ENCODE measurements around the gene UQCR11.

The UQCR11 gene

DNA sequence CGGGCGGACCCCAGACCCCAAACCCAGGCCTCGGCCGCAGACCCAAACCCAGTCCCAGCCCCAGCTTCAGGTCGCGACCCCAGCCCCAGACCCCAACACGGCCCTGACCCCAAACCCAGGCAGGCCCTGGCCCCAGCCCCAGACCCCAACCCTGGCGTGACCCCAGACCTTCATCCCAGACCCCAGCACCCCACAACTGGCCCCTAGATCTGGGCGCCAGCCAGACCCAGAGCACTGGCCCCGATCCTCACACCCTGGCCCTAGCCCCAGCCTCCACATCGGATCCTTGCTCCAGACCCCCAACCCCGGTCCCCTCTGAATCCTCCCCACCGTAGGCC, 20.1 kb downstream of the UQCR11 start:
- no peak for DNase-seq

DNA sequence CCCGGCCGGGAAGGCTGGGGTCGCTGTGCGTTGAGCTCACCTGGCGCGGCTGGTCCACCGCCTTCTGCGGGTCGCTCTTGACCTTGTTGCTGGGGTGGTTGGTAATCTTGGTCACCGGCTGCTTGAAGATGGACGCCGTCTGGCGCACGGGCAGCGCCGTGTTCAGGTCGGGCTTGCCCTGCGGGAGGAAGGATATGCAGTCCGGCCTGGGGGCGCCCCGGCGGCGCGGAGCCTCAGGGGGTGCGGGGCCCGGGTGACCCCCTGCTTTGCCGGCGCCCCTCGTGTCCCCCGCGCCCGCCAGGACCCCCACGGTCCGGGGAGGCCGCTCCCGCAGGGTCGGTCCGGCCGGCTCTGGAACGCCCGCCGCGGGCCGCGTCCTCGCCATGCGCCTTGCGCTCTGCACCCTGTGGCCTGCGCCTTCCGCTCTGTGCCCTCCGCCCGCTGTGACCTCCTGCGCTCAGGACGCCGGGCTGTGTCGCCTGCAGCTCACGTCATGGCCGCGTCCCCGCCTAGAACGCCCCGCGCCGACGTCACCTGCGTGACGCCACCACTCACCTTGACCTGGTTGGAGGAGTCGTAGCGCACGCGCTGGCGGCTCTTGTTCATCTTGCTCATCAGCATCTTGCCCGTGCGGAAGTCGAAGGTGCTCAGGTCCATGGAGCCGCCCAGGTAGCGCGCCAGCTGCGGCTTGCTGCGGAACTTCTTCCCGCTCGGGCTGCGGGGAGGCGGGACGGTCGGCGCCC, 20.6 kb downstream of the UQCR11 start:
- no peak for DNase-seq

DNA sequence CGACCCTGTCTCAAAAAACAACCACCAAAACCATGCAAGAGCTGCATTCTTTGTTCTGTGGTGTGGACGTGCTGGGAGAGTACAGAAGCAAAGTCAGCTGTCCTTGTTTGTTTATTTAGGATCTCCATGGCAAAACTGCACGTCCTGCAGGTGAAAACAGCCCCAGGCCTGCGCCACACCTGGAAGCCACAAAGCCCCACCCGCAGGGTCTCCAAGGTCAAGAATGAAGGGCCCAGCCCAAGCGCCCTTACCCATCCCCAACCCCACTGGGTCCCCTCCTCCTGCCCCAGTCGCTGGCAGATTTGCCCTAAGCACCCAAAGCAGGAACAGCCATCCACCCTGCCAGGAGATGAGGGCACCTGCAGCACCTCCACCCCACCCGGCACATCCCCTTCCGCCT, 23.1 kb downstream of the UQCR11 start:
- DNase-seq = no peak

DNA sequence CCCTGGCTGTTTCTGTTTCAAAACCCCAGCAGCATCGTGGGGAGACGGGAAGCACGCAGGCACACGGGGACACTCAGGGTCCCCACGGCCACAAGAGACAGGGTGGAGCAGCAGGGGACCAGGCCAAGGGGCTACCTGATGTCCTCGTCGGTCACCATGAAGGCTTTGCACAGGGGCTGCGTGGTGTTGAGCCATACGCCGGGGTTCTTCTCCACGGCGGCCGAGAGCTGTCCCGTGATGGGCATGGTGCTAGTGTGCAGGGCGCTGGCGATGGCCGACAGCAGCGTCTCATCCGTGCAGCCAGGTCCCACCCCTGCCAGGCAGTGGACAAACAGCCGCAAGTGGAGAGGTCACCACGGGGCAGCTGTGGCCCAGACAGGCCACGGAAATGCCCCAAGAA, 24.3 kb downstream of the UQCR11 start:
- no peak for DNase-seq

DNA sequence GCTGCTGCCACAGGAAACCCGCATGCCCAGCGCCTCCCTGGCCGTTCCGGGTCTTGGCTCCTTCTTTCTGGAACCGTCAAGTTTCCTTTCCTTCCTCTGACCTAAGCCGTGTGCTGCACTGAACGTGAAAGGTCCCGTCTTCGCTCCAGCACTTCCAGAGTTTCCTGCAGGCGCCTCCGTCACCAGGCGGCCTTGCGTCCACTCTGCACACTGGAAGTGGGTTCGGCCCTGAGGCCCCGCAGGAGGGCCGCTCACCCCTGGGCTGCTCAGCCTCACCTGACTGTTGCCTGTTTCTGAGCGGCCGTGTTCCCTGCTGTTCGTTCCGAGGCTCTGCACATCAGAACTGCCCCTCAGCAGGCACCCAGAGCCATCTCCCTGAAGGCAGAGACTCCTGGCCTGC, 24.9 kb downstream of the UQCR11 start:
- no peak for DNase-seq

DNA sequence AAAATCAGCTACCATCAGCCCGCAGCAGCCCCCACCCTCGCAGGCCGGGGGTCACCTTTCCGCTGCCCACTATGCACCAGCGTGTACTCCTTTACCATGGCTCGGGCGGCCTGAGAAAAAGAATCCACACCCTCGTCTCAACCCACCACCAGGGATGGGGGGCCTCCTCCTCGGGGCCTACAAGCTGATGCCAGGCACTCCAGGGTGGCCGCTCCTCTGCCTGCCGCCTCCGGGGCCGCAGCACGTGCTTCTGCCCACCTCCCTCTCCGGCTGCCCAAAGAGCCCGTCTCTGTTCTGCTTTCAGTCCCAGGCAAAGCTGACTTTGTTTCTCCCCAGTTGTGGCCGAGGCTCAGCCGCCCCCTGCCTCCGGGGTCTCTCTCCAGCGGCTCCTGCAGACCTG, 26.0 kb downstream of the UQCR11 start:
- no peak for DNase-seq

DNA sequence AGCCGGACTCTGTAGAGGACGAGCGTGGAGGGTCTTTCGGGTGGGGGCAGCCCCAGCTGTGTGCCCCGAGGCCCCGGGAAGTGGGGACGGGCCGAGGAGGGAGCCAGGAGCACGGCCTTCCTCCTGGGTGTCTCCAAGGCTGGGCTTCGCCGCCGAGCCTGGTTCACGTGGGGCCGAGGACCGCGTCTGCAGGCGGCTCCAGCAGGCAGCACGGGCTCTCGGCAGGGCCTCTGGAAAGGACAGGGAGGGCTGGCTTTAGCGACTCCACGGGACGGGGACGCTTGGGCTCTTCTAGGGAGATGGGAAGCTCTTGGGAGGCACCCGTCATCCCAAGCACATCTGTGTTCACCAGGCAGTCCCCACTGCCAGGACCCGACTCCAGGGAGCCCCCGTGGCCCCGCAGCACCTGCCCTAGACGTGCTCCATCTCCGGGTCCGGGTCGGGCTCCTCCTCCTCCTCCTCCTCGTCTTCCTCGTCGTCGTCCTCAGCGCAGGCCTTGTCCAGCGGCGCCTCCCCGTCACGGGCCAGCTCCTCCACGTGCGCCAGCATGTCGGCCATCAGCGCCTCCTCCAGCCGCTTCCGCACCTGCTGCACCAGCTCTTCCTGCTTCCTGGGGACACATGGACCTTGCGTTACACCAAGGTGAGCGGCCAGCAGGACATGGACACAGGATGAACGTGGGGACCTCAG, 27.2 kb downstream of the UQCR11 start:
- DNase-seq = no peak

DNA sequence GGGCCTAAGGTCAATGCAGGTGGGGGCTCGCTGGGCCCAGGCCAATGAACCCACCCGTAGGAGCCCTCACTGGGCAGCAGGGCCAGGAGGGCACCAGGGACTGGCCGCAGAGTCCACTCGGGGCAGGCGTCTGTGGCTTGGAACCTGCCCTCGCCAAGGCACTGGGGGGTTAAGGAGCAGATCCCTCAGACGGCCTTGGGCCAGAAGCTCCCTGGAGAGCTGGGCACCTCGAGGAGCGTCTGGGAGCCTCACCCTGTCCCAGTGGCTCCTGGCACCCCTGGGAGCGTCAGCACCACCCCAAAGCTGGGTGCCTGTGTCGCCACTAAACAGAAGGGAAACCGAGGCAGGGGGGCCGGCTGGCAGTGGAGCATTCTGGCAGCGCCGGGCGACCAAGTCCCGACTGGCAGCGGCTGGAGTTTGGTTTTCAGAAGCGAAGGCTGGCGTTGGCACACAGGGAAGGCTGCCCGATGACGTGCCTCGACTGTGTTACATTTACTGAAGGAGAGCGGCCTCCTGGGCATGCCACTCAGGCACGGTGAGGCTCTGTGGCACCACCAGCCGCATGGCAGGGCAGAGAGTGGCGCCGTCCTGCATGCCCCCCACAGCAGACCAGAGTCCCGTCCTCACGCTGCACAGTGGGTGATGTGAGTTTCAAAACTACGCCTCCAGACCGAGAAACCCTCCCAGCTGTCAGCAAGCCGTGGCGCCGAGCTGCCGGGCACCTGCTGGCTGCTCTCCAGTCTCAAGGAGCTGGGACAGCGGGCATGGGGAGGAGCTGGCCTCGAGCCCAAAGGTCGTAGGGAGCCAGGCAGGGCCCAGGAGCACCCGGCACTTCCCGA, 28.0 kb downstream of the UQCR11 start:
- DNase-seq = no peak

DNA sequence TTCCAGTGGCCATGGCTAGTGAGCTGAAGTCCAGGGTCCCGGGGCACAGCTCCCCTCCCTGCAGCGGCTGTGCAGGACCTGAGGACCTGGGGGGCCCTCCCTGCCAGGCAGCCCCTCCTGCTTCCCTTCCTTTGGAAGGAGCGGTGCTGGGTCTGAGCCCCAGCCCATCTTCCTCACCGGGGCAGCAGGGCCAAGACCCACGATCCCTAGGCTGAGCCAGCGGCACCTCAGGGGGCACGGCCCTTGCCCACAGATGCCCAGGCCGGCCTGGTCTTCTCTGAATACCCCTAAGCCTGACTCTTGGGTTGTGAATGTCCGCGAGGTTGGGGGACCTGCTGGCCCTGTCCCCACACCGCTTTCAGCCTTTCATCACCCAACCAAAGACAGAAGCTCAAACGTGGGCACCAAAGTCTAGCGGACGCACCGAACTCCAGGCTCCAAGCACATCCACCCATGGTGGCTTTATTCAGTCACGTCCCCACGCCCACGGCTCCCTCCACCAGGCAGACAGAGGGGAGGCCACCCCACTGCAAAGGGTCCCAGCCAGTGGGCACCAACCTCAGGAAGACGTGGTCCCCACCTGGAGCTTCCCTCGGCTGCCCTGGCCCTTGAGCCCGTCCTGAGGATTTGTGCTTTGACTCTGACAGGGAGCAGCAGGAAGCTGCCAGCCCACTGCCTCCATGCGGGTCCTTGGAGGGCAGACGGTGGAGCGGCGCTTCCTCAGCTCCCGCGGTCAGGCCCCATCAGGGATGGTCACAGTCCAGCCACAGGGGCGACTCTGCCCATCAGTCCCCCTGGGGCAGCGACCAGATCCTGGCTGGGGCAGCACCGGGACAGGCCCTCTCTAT, 28.8 kb downstream of the UQCR11 start:
- DNase-seq = no peak

DNA sequence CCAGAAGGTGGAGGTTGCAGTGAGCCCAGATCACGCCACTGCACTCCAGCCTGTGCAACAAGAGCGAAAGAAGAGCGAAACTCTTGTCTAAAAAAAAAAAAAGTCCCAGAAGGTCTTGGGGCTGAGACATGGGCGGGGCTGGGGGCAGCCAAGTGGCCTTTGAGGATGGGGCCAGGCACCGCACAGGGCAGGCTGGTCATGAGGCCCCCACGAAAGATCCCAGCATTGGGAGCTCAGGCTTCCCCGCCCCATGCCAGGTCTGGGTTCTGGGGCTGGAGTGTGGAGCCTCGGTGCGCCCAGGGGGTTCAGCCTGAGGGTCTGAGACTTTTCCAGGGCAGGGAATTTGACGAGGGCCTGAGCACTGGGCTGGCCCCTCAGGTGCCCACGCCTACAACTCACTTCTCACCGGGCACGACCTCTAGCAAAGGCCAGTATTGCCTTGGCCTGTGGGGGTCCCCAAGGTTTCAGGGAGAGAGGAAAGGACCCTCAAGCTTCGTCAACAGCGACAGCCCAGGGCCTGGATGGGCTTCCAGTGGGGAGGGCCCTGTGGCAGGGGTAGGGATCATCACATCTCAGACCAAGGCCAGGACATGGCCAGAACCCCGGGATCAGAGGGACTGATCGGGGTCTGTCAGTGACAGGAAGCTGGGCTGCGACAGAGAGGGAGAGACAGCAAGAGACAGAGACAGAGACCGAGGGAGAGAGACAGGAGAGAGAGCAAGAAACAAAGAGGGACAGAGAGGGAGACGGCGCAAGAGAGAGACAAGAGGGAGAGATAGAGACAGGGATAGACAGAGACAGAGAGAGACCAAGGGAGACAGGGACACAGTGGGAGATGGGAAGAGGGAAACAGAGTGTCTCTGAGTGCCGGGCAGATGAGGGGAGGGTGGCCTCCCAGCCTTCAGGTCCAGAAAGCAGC, 29.7 kb downstream of the UQCR11 start:
- DNase-seq = no peak

DNA sequence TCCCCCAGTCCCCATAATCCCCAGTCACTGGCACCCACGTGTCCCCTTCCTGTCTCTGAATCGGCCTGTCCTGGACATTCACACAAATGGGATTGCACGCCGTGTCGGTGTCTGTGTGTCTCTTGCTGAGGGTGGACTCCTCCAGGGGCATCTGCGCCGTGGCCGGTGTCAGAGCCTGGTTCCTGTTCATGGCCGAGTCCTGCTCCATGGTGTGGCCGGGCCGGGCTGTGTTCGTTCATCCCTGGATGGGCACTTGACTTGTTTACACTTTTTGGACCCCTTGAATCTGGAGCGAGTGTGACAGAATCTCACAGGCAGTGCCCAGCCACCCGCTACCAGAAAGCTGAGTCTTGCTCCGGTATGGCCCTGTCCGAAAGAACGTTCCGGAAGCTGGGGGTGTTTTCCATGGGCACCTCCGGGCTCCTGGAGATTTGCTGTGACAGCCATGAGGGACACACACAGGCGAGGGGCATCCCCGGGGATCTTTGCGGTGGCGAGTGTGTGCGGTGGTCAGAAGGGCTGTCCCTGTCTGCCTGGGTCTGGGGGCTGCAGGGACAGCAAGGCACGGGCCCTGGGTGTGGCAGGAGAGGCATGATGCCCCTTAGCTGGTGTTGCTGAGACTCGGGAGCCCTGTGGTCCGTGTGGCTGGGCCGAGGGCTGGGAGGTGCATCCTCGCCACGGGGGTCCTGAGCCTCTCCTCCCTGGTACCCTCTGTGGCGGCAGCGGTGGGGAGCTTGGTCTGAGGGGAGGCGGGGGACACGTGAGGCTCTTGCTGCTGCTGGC, 30.7 kb downstream of the UQCR11 start:
- no peak for DNase-seq

DNA sequence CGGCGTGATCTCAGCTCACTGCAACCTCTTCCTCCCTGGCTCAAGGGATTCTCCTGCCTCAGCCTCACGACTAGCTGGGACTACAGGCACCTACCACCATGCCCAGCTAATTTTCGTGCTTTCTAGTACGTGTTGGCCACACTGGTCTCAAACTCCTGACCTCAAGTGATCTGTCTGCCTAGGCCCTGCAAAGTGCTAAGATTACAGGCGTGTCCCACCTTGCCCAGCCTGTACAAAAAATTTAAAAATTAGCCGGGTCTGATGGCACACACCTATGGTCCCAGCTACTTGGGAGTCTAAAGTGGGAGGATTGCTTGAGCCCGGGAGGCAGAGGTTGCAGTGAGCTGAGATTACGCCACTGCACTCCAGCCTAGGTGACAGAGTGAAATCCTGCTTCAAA, 32.5 kb downstream of the UQCR11 start:
- no peak for DNase-seq

DNA sequence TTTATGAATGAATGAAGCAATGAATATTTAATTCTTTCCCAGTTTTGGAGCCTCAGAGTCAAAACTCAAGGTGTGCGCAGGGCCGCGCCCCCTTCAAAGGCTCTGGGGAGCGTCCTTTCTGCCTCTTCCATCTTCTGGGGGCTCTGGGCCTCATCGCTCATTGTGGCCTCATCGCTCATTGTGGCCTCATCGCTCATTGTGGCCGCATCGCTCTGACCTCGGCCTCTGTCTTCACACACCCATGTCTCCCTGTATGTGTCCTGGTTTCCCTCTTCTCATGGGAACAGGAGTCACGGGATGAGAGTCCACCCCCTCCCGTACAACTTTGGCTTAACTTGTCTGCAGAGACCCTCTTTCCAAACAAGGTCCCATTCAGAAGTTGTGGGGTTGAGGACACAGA, 33.9 kb downstream of the UQCR11 start:
- no peak for DNase-seq

DNA sequence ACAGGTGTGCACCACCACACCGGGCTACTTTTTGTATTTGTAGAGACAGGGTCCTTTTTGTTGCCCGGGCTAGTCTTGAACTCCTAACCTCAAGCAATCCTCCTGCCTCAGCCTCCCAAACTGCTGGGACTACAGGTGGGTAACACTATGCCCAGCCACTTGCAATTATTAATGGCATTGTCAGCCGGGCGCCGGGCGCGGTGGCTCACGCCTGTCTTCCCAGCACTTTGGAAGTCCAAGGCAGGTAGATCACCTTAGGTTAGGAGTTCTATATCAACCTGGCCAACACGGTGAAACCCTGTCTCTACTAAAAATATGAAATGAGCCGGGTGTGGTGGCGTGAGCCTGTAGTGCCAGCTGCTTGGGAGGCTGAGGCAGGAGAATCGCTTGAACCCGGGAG, 34.4 kb downstream of the UQCR11 start:
- DNase-seq = no peak

DNA sequence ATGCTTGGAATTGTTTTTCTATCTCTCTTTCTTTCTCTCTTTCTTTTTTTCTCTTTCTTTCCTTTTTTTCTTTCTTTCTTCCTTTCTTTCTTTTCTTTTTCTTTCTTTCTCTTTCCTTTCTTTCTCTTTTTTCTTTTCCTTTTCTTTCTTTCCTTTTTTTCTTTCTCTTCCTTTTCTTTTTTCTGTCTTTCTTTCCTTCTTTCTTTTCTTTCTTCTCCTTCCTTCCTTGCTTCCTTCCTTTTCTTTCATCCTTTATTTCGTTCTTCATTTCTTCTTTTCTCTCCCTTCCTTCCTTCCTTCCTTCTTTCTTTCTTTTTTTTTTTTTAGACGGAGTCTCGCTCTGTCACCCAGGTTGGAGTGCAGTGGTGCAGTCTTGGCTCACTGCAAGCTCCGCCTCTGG, 35.3 kb downstream of the UQCR11 start:
- no peak for DNase-seq

DNA sequence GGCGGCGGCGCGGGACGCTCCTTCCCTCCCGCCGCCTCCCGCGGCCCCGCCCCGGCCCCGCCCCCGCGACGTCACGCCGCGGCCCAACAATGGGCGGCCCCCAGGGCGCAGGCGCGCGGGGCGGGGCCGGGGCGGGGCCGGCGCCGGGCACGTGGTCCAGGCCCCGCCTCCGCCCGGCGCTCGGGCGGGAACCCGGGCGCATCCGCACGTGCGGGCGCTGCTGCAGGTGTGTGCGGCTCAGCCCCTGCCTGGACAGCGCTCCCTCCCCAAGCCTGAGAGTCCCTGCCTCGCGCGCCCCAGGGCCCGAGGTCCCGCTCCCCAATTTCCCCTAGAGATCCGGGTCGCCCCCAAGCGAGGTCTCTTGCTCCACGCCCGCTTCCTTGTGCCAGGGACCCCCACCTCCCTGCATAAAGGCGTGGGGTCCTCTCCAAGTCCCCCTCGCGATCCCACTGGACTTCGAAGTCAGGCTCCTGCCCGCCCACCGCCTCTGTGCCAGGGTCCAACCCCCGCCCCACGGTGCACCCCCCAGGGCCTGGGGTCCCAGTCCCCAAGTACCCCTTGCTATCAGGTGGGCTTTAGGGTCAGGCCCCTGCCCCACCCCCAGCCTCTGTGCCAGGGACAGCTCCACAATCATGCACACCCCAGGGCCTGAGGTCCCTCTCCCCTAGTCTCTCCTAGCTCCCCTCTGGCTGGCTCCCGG, 36.8 kb downstream of the UQCR11 start, which contains the start of gene MEX3D:
Gene MEX3D, minus strand, starts transcription at position 6 of the 700 bp plus-strand sequence. CDS start 267 bp downstream, outside the sequence.
- DNase-seq = peak; percentile 70

DNA sequence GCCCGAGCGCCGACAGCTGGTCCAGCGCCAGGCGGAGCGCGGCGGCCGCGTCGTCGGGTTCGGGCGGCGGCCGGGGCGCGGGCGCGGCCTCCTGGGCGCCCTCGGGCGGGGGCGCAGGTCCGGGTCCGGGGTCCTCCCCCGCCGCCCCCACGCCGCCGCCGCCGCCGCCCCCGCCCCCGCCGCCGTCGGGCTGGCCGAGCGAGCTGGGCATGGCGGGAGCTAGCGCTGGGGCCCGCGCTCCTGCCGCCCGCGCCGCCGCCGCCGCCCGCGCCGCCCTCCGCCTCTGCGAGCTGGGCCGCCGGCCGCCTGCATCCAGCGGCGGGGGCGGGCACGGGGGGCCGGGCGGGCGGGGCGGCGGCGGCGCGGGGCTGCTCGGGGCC, 37.4 kb downstream of the UQCR11 start:
- no peak for DNase-seq

DNA sequence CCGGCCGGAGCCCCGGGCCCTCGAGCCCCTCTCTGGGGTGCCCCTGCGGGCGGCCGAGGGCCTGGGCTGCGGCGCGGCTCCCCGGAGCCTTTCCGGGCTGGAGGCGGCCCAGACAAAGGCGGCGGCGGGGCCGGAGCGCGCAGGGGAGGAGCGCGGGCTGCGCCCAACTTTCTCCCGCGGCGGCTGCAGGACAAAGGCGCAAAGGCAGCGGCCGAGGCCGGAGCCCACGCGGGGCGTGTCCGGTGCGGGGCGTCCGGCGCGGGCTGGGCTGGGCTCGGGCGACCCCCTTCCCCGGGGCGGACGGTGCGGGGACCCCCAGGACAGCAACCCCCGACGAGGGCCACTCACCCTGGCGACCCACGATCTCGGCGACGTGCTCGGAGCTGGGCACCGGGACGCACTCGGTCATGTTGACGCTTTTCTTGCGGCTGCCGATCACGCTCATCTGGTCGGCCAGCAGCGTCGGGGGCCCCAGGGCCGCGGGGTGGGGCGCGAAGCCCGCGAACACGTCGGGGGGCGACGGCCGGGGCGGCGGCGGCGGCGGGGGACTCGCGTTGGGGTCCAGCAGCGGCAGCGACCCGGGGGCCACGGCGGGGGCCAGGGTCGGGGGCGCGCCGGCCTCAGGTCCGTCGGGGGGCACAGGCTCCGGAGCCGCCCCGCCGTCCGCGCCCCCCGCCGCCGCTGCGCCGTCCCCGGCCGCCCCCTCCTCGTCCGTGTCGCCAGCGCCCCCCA, 38.0 kb downstream of the UQCR11 start:
- no peak for DNase-seq

DNA sequence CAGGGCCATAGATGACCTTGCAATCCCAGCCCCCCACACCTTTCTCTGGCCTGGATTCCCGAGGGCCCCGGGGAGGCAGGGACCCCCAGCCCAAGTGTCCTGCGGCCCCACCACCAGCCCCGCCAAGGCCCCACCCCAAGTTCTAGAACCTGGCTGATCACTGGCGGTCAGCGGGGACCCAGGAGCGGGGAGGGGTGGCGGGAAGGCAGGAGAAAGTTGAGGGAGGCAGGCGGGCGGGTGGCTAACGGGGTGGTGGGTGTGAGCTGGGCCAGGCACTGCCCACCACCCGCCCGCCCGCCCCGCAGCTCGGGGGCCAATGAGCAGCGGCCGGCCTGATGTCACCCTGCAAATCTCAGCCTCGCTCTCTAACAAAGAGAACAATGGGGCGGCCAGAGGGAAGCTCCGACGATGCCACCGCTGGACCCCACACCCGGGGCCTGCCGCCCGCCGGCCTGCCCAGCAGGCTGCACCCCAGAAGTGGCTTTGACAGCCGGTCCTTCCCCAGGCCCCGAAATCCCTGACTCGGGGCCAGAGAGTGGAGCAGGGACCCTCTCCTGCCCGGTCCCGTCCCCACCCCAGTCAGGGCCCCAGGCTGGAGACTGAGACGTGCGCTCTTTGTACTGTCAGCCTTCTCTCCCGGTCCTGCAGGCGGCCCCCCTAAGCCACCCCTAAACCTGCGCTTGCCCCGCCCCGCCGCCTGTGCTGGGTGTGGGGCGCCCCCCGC, 38.7 kb downstream of the UQCR11 start:
- DNase-seq = no peak
